Myocyte (in vitro differentiated cells): ENCODE data around the gene RAD51B. TPM values are rescaled to one million over a fixed set of nuclear protein-coding genes. Genes with fewer than 3 reads are reported as not detected.
A peak's percentile ranks its signal among the peaks of the same experiment; 100 is the strongest.

Source experiments
- DNase-seq: peaks from one replicate; pipeline ENCODE4 v3.0.0-alpha.2; 2012; ENCODE audit warnings: low read depth
- total RNA-seq: library from RNA; depleted of rRNA; stranded (reverse); fragments of >200 nt; gene quantifications from 2 replicates; pipeline ENCODE4 v1.2.3, GENCODE V29; 2014

The RAD51B gene
- total RNA-seq, 1 donor from 2014 or later = 70.0 TPM

DNA sequence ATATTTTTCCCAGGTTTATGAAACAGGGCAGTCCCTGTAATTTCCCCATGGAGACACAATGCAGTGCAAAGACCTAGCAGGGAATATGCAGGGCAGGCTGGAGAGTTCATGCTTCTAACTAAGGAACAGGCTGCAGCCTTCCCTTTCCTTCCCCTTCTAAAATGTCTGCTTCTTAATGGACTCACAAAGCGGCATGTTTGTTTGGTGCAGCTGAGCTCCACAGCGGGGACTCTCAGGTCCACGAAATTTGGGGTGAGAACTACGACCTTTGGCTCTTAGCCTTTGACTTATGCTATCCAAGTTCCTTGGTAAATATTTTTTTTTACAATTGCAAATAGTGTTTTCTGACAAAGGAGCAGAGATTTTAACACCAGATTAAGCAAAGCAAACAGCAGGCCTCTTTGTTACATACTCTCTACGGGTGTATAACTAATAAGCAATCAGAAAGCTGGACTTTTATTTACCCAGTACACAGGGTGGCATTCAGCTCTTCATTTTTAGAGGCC is 649.7 kb downstream of the RAD51B start:
- DNase-seq = no peak

GRCh38 chr14:68470361-68470760 is 650.8 kb downstream of the RAD51B start:
- DNase-seq = no peak

- no peak for DNase-seq
Measured at GRCh38 chr14:68471029-68471963, 651.7 kb downstream of the RAD51B start.

GRCh38 chr14:68471964-68472508 is 652.5 kb downstream of the RAD51B start:
- DNase-seq = peak; percentile 55

DNA sequence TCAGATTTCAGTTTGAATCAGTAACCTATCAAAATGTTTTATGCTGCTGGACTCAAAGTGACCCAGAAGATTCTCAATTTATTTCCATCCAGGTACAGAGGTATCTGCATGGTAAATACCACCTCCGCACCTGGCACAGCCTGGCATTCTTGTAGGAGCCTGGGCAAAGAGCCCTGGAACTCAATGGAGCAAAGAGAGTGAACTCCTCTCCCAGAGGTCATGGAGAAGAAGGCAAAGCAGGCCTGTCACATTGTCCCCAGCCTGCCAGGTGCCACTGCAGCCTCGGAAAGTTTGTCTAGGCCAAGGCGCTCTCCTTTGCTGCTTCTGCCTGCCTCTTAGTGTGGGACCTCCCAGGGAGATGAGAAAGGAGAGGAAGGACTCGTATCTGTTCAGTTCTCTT is 653.5 kb downstream of the RAD51B start:
- no peak for DNase-seq

GRCh38 chr14:68473794-68474193 is 654.2 kb downstream of the RAD51B start:
- no peak for DNase-seq

GRCh38 chr14:68474741-68475140 is 655.2 kb downstream of the RAD51B start:
- DNase-seq = no peak

GRCh38 chr14:68475802-68476201 is 656.2 kb downstream of the RAD51B start:
- no peak for DNase-seq

- DNase-seq = peak; percentile 79
Measured at GRCh38 chr14:68476212-68477109, 656.9 kb downstream of the RAD51B start.

- DNase-seq = no peak
Measured at GRCh38 chr14:68477110-68477455, 657.5 kb downstream of the RAD51B start.

- DNase-seq = no peak
Measured at GRCh38 chr14:68477461-68478085, 658.0 kb downstream of the RAD51B start.

DNA sequence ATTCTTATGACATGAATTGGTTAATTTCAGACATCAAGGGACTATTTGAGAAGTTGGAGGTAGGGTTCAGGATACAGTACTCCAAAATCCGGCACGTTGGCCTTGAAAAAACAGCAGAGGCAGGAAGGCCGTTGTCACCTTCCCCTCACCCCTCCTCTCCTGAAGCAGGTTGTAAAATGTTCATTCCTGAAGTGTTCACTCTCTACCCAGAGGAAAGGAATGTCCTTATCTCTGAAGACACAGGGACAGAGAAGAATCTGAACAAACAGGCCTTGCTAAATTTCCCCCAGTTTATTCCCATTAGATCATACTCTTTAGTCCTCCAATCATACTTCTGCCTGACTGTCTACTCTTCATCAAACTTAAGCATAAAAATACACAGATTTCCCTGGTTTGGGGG is 659.7 kb downstream of the RAD51B start:
- no peak for DNase-seq

- no peak for DNase-seq
Measured at GRCh38 chr14:68482018-68482417, 662.4 kb downstream of the RAD51B start.

- no peak for DNase-seq
Measured at GRCh38 chr14:68482772-68483395, 663.3 kb downstream of the RAD51B start.

GRCh38 chr14:68486033-68486732 is 666.6 kb downstream of the RAD51B start:
- no peak for DNase-seq

GRCh38 chr14:68486809-68487208 is 667.2 kb downstream of the RAD51B start:
- no peak for DNase-seq

GRCh38 chr14:68487805-68488590 is 668.4 kb downstream of the RAD51B start:
- DNase-seq = no peak

- DNase-seq = no peak
Measured at GRCh38 chr14:68491793-68492192, 672.2 kb downstream of the RAD51B start.
